Gastrocnemius medialis (tissue), 4 donors: ENCODE results near the gene EPHB6. TPM values are rescaled to one million over a fixed set of nuclear protein-coding genes. Genes with fewer than 3 reads are reported as not detected.

Experiments used
- ATAC-seq, 2 donors: fragments of 150-250 bp; one replicate each; pipeline ENCODE4 v1.9.1; 2016
- DNase-seq, 2 donors: peaks; one replicate each; pipeline ENCODE4 v3.0.0-alpha.2; 2019
- H3K27ac ChIP-seq, 4 donors: fragments of 200-600 bp; sonication (generic); 1 replicate in 1 of 4; 2 replicates in 3 of 4; pipeline ENCODE4 v1.5.1; 2016 to 2018; ENCODE audit warnings: mild to moderate bottlenecking in 2 of 4, moderate library complexity in 1 of 4
- H3K27me3 ChIP-seq, 3 donors: fragments of 200-600 bp; sonication (generic) in 2 of 3; 1 replicate in 1 of 3; 2 replicates in 2 of 3; pipeline versions ENCODE4 v1.5.1 to v1.6.0; 2016 to 2019; ENCODE audit warnings: mild to moderate bottlenecking in 1 of 3, moderate library complexity in 1 of 3
- H3K36me3 ChIP-seq, 2 donors: fragments of 200-600 bp; sonication (generic) in 1 of 2; one replicate each; pipeline ENCODE4 v1.5.1; 2017 to 2018
- H3K4me1 ChIP-seq, 2 donors: fragments of 200-600 bp; sonication (generic) in 1 of 2; one replicate each; pipeline ENCODE4 v1.5.1; 2016 to 2017; ENCODE audit warnings: mild to moderate bottlenecking in 2 of 2
- H3K4me3 ChIP-seq, 4 donors: fragments of 200-600 bp; sonication (generic) in 3 of 4; 1 replicate in 1 of 4; 2 replicates in 3 of 4; pipeline ENCODE4 v1.5.1; 2016 to 2019; ENCODE audit warnings: mild to moderate bottlenecking in 2 of 4
- H3K9me3 ChIP-seq, 3 donors: fragments of 200-600 bp; sonication (generic) in 2 of 3; 1 replicate in 1 of 3; 2 replicates in 2 of 3; pipeline ENCODE4 v1.5.1; 2016 to 2019
- CTCF ChIP-seq, 5 experiments: fragments of 450-650 bp in 3 of 5; fragments of 200-600 bp in 2 of 5; sonication (generic) in 2 of 5; IDR thresholded peaks in 4 of 5; conservative IDR thresholded peaks in 1 of 5; 1 replicate in 4 of 5; 2 replicates in 1 of 5; pipeline ENCODE4 v1.5.1; 2016 to 2019; ENCODE audit warnings: antibody characterized with exemption in 5 of 5, mild to moderate bottlenecking in 3 of 5, moderate library complexity in 3 of 5
- POLR2A ChIP-seq, 2 donors: fragments of 450-650 bp; IDR thresholded peaks; one replicate each; pipeline ENCODE4 v1.6.1; 2017; ENCODE audit warnings: antibody characterized with exemption in 2 of 2, mild to moderate bottlenecking in 2 of 2, moderate library complexity in 2 of 2
- in situ Hi-C, 4 donors: fragments of 200-750 bp; cut with MboI; loops; one replicate each; pipeline versions ENCODE4 v1.15.0 to v1.8.0; 2017; ENCODE audit warnings: low sequenced_read_pairs in 4 of 4
- intact Hi-C: fragments of 100-400 bp; cut with DNase I; formaldehyde crosslinking; loops from one replicate; pipeline ENCODE4 v1.15.1; 2023; ENCODE audit warnings: low total_unique reads
- total RNA-seq, 4 donors: library from RNA; depleted of rRNA; stranded (reverse); fragments of >200 nt; gene quantifications; one replicate each; pipeline versions ENCODE4 v1.1.0 to v1.2.3, GENCODE V29; 2016

Gene EPHB6
- total RNA-seq, 4 donors from 2014 or later: 2.0 to 8.9 (median 2.8) TPM

- Histone ChIP-seq H3K27ac (no peak overlapping the region), H3K36me3 (no peaks in the 10 kb centered on the region), H3K9me3 (no peaks in the 10 kb centered on the region), H3K4me3 (no peak overlapping the region), H3K27me3 (no peaks in the 10 kb centered on the region), H3K4me1 (no peaks in the 10 kb centered on the region)
- ATAC-seq (no peak), DNase-seq (no peak)
- TF ChIP-seq CTCF (IDR thresholded peaks at IDR 0.05 in 4 of 5, conservative IDR thresholded peaks at IDR 0.05 in 1 of 5) (no peak), POLR2A (IDR thresholded peaks at IDR 0.05) (no peak)
- in situ Hi-C loops (loop anchor here (10.0 to 25.0 kb wide), 2 partner anchors 130 to 337 kb away; partner anchors contain the start of gene TAS2R40 (in 3 of the 4)), intact Hi-C loops (no loop called here)
Measured at GRCh38 chr7:142874837-142875236, 20.0 kb downstream of the EPHB6 start.

GRCh38 chr7:142875456-142875855 lies 20.6 kb downstream of the EPHB6 start:
- in situ Hi-C loops: loop anchor here in 1 of 4 donors (10.0 kb wide), 1 partner anchor 129 kb away; no protein-coding TSS in a partner anchor
- Histone ChIP-seq H3K9me3 (no peaks in the 10 kb centered on the region), H3K27me3 (no peaks in the 10 kb centered on the region), H3K4me1 (no peaks in the 10 kb centered on the region), H3K4me3 (no peak overlapping the region), H3K27ac (no peak overlapping the region), H3K36me3 (no peaks in the 10 kb centered on the region)
- ATAC-seq (no peak), DNase-seq (no peak)
- intact Hi-C loops: no loop called here
- no peak for TF ChIP-seq CTCF (IDR thresholded peaks at IDR 0.05 in 4 of 5, conservative IDR thresholded peaks at IDR 0.05 in 1 of 5)
- TF ChIP-seq POLR2A (IDR thresholded peaks at IDR 0.05): no peak

- H3K27ac ChIP-seq: no peak overlapping the region
- in situ Hi-C loops: loop anchor here in 1 of 4 donors (10.0 kb wide), 1 partner anchor 128 kb away; no protein-coding TSS in a partner anchor
- no peak for ATAC-seq
- H3K27me3 ChIP-seq: peaks cover 0 to 2% (median 0%) of the 10 kb centered on the region in 3 donors
- H3K4me3 ChIP-seq: no peak overlapping the region
- no peaks in the 10 kb centered on the region for H3K36me3 ChIP-seq
- H3K4me1 ChIP-seq: no peaks in the 10 kb centered on the region
- intact Hi-C loops: no loop called here
- no peaks in the 10 kb centered on the region for H3K9me3 ChIP-seq
- TF ChIP-seq POLR2A (IDR thresholded peaks at IDR 0.05) (no peak), CTCF (IDR thresholded peaks at IDR 0.05 in 4 of 5, conservative IDR thresholded peaks at IDR 0.05 in 1 of 5) (no peak)
- DNase-seq: no peak
Measured at GRCh38 chr7:142876236-142876960, 21.5 kb downstream of the EPHB6 start.

GRCh38 chr7:142876991-142877910 lies 22.4 kb downstream of the EPHB6 start:
- Histone ChIP-seq H3K4me1 (no peaks in the 10 kb centered on the region), H3K36me3 (no peaks in the 10 kb centered on the region), H3K27me3 (peaks cover 0 to 2% (median 0%) of the 10 kb centered on the region in 3 donors), H3K4me3 (no peak overlapping the region), H3K9me3 (no peaks in the 10 kb centered on the region), H3K27ac (no peak overlapping the region)
- in situ Hi-C loops: loop anchor here in 1 of 4 donors (10.0 kb wide), 1 partner anchor 128 kb away; no protein-coding TSS in a partner anchor
- ATAC-seq (no peak), DNase-seq (no peak)
- TF ChIP-seq CTCF (IDR thresholded peaks at IDR 0.05 in 4 of 5, conservative IDR thresholded peaks at IDR 0.05 in 1 of 5) (no peak), POLR2A (IDR thresholded peaks at IDR 0.05) (no peak)
- intact Hi-C loops: no loop called here
